Measurements from ENCODE around the gene DHRS4L2.
"Not testable (repeated sequence)": the region's sequence is repeated elsewhere in the genome, so short reads cannot be mapped to it uniquely, and the experiment has no call there.

DHRS4L2 gene
- 4.6 to 7.2 reads per million in 2 experiments for total RNA-seq

DNA sequence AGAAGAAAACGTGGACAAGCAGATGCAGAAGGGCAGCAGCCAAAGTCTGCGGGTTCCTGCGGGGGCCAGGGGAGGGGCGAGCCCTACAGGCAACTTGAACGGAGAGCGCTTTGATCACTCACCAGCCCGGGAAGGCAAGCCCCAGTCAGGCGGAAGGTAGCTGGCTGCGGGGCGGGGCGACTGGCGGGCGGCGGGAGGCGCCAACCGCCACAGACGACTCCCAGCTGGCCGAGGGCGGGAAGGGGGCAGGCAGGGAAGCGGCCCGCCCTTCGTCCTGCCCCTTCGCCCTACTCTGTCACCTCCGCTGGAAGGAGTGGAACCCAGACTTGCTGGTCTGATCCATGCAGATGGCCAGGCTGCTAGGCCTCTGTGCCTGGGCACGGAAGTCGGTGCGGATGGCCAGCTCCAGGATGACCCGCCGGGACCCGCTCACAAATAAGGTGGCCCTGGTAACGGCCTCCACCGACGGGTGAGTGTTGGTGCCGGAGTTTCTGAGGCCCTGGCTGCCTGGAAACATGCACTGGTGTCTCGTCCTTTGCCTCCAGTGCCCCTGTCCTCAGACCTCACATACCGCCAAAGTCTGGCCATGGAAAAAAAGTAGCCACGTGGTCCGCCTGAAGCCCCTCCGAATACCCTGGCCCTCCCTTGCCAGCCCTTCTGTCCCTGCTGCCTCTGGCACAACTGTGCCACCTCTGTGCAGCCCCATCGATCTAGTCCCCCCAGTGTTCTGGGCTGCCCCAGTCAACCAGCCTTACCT, at the start of gene DHRS4L2:
TSS of gene DHRS4L2 (plus strand) at position 323 of the 757 bp plus-strand sequence. CDS start at position 342, 19 bp downstream.
- DNase-seq (ENCODE audit: low read depth), result peak; percentile 63

DNA sequence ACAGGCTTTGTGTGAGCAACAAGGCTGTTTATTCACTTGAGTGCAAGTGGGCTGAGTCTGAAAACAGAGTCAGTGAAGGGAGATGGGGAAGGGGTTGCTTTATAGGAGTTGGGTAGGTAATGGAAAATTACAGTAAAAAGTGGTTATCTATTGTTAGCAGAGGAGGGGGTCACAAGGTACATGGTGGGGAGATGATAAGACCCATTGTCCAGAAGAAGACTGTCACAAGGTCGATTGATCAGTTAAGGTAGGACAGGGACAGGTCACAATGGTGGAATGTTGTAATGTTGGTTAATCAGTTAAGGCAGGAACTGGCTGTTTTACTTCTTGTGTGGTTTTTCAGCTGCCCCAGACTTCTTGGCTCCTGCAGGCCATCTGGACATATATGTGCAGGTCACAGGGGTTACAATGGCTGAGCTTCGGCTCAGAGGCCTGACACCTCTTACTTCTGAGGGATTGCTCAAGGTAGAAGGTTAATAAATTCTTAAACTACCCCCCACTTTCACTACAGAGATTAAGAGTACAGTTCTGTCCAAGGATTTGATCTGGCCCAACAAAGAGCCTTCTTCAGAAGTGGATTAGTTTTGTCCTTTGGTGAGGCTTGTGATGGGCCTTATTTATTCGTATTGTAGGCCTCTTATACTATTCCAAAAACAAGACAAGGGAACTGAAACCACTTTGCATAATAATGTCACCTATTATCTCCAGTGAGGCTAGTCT, 49.0 kb upstream of the DHRS4L2 start:
- DNase-seq (ENCODE audit: low read depth), result no peak

DNA sequence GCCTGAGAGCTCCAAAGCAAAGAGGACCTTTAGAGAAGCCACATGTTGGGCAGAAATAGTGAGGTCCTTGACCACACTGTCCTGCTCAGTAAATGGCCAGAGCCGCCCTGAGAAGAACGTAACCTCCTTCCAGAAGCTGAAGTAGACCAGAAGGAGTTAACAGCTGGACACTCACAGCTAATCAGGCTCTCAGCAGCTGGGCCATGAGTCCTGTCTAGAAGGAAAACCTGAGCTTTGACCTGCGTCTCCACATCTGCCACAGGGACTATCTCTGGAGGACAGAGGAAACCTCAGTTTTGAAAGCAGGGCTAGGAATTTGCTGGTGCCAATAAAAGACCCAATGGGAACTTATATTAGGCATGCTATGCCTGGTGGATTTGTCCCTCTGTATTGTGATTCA, 47.5 kb upstream of the DHRS4L2 start:
- no peak for DNase-seq (ENCODE audit: low read depth)

DNA sequence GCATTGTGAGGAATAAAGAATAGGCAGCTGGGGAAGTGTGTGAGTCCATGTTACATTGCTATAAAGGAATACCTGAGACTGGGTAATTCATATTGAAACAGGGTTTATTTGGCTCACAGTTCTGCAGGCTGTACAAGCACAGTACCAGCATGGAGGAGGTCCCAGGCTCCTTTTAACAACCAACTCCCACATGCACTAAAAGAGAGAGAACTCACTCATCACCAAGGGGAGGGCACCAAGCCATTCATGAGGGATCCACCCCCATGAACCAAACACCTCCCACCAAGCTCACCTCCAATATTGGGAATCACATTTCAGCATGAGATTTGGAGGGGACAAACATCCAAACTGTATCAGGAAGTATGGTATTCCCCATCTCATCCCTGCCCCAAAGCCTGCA, 47.1 kb upstream of the DHRS4L2 start:
- no peak for DNase-seq (ENCODE audit: low read depth)

DNA sequence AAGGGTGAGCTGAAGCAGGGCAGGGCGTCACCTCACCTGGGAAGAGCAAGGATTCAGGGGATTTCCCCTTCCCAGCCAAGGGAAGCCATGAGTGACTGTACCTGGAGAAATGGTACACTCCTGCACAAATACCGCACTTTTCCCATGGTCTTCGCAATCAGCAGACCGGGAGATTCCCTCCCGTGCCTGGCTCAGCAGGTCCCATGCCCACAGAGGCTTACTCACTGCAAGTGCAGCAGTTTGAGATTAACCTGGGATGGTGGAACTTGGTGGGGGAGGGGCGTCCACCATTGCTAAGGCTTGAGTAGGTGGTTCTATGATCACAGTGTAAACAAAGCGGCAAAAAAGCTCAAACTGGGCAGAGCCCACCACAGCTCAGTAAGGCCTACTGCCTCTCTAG, 46.1 kb upstream of the DHRS4L2 start:
- DNase-seq (ENCODE audit: low read depth), result no peak

DNA sequence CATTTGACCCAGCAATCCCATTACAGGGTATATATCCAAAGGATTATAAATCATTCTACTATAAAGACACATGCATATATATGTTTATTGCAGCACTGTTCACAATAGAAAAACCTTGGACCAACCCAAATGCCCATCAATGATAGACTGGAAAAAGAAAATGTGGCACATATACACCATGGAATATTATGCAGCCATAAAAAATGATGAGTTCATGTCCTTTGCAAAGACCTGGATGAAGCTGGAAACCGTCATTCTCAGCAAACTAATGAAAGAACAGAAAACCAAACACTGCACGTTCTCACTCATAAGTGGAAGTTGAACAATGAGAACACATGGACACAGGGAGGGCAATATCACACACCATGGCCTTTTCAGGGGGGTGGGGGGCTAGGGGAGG, 39.7 kb upstream of the DHRS4L2 start:
- DNase-seq (ENCODE audit: low read depth), result not testable (repeated sequence)

DNA sequence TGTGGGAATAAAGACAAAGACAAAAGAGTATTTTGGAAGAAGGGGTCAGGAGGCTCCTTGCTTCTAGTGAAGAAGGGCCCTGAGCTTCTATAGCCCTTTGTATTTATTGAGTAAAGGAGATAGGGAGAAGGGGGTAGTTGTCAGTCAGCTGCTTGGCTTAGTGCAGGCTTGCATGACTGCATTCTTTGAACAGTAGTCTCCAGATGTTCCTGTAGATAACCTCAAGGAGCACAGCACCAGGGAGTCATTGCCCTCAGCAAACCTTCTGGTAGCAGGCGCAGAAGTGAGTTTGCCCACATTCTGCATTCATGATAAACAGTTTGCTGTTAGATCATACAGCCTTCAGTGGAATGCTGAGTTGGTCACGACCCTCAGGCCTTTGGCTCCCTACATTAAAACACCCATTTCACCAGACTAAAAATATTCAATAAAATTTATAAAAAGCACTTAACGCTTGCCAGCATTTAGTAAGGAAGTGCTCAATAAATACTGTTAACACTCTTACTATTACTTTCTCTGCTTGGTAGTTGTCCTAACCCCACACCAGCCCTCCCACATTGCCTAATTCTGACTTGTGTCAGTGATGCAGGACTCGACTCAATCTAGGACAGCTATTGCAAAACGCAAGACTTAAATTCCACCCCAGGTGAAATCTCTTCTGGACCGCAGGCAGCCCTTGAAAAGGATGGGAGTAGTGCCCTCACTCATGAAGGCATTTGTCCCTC, 38.2 kb upstream of the DHRS4L2 start:
- no peak for DNase-seq (ENCODE audit: low read depth)

DNA sequence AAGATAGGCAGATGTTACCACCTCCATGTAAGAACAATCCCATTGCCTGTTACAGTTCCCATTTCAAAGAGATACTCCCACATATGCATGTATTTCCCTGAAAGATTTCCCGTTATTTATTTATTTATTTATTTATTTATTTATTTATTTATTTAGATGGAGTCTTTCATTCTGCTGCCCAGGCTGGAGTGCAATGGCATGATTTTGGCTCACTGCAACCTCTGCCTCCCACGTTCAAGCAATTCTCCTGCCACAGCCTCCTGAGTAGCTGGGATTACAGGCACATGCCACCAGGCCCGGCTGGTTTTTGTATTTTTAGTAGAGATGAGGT, 37.6 kb upstream of the DHRS4L2 start:
- not testable (repeated sequence) for DNase-seq (ENCODE audit: low read depth)

DNA sequence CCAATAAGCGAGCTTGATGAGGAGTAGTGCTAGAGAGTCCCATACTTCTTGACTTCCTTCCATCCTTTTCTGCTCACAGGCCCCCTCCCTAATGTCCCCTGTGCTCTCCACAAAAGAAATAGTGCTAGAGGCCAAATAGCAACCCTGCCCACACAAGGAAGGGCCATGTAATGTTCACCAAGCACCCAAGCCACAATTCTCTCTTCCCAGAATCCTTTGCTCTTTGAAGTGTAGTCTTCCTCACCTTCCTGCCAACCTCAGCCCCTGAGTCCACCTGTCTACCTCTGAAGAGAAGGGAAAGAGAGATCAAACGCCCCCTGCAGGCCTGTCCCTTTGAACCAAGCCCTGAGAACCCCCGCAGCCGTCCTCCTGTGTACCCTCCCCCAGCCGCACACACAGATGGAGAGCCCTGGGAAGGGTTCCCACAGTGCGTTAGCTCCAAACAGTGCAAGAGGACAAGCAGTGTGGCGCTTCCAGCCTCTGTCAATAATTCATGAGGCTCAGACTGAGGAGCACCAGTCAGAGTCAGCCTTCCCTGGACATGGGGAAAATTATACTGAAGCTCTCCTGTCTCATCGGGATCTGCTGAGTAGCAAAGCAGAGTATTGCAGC, 37.0 kb upstream of the DHRS4L2 start:
- DNase-seq (ENCODE audit: low read depth), result no peak

DNA sequence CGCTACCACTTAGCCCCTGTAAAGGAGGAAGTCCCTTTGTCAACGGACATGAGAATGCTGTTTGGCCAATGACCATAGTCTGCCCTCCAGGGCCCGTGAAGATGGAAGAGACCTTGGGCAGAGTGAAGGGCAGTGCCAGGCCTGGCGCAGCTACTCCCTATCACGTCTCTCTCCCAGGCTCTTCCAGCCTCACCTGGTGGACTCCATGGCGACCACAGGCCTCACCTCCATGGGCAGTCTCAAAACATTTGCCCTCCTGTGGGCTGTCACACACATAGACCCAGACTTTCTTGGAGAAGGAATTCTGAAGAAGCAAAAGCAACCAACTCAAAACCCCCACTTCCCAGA, 35.6 kb upstream of the DHRS4L2 start:
- not testable (repeated sequence) for DNase-seq (ENCODE audit: low read depth)

DNA sequence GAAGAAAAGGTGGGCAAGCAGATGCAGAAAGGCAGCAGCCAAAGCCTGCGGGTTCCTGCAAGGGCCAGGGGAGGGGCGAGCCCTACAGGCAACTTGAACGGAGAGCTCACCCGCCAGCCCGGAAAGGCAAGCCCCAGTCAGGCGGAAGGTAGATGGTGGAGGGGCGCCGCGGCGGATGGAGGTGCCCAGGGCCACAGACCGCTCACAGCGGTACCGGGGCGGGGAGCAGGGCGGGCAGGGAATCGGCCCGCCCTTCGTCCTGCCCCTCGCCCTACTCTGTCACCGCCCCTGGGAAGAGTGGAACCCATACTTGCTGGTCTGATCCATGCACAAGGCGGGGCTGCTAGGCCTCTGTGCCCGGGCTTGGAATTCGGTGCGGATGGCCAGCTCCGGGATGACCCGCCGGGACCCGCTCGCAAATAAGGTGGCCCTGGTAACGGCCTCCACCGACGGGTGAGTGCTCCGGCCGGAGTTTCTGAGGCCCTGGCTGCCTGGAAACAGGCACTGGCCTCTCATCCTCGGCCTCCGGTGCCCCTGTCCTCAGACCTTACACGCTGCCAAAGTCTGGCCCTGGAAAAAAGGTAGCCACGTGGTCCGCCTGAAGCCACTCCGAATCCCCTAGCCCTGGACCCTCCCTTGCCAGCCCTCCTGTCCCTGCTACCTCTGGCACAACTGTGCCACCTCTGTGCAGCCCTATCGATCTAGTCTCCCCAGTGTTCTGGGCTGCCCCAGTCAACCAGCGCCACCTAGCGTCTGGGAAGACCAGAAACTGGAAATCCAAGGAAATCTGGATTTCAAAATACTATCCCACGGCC, 35.1 kb upstream of the DHRS4L2 start, which contains the start of gene DHRS4:
TSS of gene DHRS4 (plus strand) at position 307 of the 815 bp plus-strand sequence. CDS start at position 326, 19 bp downstream.
- peak; percentile 67 for DNase-seq (ENCODE audit: low read depth)

DNA sequence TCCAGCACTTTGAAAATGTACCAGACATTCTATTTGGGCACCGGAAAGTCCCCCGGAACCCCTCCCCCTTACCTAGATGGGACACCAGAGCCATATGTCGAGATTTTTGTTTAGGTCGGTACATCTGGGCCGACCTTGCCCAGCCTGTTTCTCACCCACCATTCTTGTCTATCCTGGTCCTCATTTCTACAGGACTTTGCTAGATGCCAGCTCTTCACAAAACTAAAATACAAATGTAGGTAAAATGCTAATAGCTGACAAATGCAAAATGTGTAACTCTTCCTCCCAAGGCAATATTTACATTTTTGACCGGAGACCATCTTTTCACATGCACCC, 34.5 kb upstream of the DHRS4L2 start:
- DNase-seq (ENCODE audit: low read depth), result not testable (repeated sequence)

DNA sequence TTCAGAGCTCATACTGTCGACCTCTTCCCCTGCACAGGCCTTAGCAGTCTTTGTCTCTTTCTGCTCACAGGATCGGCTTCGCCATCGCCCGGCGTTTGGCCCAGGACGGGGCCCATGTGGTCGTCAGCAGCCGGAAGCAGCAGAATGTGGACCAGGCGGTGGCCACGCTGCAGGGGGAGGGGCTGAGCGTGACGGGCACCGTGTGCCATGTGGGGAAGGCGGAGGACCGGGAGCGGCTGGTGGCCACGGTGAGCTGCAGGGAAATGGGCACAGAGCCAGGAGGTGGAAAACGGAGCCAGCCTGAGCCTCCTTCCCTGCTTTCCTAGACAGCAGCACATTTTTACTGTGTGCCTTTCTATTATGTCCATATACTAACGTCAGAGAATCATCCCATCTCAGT, 33.8 kb upstream of the DHRS4L2 start:
- not testable (repeated sequence) for DNase-seq (ENCODE audit: low read depth)

DNA sequence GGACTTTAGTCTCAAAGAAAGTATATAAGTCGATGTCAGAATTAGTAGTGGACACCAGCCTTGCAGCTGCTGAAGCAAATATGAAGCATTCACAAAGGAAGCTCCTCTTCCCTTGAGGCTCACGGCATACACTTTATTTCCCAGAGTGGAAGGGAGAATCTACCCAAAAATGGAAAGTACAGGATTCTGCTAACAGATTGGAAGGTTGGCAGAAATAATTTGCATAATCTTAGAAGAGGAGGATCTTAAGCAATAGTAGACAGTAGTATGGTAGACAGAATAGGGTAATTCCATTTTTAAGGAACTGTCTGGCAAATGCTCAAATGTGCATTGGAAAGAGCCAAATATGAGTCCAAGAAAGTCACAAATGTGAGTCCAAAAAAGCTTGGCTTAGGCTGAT, 32.9 kb upstream of the DHRS4L2 start:
- not testable (repeated sequence) for DNase-seq (ENCODE audit: low read depth)

DNA sequence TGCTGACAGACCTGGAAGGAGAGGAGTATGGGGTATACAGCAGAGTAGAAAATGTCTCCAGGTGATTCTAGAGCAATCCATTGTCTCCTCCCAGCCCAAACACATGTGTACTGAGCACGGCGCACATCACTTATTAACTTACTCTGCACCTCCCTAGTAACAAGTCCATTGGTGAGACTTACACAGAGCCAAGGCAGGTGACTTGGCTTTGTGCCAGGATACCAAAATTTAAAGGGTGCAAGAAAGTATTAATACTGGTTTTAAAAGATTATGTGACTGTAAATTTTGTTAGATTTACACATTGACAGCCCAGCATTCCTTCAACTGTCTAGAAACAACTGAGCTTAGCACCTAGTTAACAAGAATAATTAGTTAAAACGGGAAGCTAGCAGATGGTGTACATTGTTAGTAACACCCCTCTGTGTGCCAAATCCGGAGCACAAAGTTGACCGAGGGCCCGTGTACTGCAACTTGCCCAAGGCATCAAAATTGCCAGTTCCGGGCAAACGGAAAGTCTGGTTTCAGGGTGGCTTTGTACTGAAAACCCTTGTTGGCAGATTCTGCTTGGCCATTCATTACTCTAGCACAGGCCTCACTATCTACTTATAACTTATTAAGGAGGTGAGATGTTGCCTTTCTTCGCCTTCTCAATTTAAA, 30.7 kb upstream of the DHRS4L2 start:
- not testable (repeated sequence) for DNase-seq (ENCODE audit: low read depth)

DNA sequence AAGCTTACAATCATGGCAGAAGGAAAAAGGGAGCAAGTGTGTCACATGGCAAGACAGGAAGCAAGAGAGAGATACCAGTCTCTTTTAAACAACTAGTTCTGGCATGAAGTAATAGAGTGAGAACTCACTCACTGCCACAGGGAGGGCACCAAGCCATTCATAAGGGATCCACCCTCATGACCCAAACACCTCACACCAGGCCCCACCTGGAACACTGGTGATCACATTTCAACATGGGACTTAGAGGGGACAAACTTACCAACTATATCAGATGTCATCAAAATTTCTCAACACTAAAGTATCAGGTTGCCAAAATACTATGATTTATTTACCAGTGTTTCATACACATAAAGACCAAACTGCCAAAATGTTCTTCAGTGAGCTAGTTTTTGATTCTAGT, 27.8 kb upstream of the DHRS4L2 start:
- DNase-seq (ENCODE audit: low read depth), result not testable (repeated sequence)

DNA sequence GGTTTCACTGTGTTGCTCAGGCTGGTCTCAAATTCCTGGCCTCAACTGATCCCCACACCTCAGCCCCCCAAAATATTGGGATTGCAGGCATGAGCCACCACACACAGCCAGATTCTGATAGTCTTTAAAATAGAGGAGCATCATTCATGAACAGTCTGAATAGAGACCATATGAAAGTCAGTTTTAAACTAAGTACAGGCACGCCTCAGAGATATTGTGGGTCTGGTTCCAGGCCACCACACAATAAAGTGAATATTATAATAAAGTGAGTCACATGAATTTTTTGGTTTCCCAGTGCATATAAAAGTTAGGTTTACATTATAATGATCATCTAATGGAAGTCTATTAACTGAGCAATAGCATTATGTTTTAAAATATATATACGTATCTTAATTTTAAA, 27.0 kb upstream of the DHRS4L2 start:
- not testable (repeated sequence) for DNase-seq (ENCODE audit: low read depth)

DNA sequence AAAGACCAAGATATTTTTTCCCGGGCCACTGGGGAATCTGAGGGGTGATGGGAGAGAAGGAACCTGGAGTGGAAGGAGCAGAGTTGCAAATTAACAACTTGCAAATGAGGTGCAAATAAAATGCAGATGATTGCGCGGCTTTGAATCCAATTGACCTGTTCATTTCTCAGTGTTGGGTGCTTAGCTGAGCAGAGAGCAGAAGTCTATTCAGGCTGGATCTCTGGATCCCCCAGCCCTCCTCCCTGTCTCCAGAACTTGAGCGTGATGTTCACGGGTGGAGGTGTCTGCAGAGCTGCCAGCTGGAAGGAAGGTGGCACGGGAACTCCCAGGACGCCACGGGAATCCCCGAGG, 19.6 kb upstream of the DHRS4L2 start:
- DNase-seq (ENCODE audit: low read depth), result not testable (repeated sequence)

DNA sequence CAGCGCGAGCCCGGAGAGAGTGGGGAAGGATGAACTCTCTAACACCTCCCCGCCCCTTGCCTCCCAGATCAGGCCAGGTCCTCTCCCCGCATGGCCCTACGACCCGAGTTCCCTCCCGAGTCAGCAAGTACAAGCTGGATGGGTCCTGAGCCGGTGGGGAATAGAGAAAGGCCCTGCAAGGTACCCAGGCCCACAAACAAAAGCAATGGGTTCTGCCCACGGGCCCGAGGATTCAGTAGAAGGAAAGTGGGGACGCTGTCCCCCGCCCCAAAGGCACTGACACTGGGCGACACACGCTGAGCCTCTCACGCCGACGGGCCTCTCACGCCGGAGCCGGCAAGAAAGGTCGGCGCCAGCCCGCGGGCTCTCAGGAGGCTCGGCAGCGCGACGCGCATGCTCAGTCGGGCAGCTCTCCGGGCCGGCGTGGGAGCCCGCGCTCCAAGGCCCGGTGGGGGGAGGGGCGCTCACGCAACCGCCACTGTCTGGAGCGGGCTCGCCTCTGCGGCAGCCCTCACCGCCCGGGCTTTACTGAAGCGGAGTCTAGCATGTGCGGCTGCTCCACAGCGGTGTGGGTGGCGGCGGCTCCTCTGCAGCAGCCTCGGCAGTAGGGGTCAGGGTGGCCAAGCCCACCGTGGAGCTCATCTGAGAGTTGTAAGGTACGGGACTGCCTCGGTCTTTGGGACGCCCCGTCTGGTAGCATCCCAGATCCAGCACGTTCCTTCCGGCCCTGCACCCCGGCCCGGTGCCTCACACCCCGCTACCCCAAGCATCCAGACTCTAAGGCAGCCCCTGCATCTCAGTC, 19.0 kb upstream of the DHRS4L2 start:
- peak; percentile 31 for DNase-seq (ENCODE audit: low read depth)

DNA sequence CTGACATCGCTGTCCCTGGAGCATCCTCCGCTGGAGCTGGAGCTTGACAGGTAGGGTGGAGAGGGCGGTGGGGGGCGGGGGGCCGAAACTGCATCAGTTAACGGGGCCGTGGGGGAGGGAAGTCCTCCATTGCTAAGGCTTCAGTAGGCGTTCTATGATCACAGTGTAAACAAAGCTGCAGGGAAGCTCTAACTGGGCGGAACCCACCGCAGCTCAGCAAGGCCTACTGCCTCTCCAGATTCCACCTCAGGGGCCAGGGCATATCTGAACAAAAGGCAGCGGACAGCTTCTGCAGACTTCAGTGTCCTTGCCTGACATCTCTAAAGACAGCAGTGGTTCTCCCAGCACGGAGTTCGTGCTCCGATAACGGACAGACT, 18.5 kb upstream of the DHRS4L2 start:
- DNase-seq (ENCODE audit: low read depth), result not testable (repeated sequence)
